ENCODE measurements around the gene XPNPEP3. TPM values are rescaled to one million over a fixed set of nuclear protein-coding genes. Genes with fewer than 3 reads are reported as not detected.
"Not testable (repeated sequence)": the region's sequence is repeated elsewhere in the genome, so short reads cannot be mapped to it uniquely, and the experiment has no call there.

XPNPEP3 gene
- total RNA-seq, 1 donor from 2014 or later: 16.1 TPM

DNA sequence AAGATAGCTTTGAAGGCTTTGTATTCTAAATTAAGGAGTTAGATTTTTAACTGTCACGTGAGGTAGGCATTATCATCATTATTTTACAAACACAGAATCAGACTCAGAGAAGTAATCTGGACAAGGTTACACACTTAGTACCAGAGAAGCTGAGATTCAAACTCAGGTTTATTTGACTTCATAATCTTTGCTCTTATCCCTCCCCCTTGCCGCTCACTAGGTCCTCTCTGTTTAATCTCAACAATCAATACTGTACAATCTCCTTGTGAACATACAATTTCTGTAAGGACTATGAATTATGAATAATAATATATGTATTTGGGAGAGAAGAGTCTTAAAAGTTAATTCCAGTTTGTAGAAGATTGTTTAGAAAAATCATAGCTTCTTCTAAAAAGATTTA lies 10.2 kb downstream of the XPNPEP3 start:
- Histone ChIP-seq H3K4me3 (ENCODE audit: low read depth, low read length) (no peak overlapping the region), H3K27me3 (ENCODE audit: control insufficient read depth, insufficient read depth, low read length) (no peaks in the 10 kb centered on the region), H3K36me3 (ENCODE audit: control insufficient read depth, insufficient read depth, low read length) (peaks cover under 1% of the 10 kb centered on the region)
- TF ChIP-seq, protein P1, sequence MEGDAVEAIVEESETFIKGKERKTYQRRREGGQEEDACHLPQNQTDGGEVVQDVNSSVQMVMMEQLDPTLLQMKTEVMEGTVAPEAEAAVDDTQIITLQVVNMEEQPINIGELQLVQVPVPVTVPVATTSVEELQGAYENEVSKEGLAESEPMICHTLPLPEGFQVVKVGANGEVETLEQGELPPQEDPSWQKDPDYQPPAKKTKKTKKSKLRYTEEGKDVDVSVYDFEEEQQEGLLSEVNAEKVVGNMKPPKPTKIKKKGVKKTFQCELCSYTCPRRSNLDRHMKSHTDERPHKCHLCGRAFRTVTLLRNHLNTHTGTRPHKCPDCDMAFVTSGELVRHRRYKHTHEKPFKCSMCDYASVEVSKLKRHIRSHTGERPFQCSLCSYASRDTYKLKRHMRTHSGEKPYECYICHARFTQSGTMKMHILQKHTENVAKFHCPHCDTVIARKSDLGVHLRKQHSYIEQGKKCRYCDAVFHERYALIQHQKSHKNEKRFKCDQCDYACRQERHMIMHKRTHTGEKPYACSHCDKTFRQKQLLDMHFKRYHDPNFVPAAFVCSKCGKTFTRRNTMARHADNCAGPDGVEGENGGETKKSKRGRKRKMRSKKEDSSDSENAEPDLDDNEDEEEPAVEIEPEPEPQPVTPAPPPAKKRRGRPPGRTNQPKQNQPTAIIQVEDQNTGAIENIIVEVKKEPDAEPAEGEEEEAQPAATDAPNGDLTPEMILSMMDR (IDR thresholded peaks at IDR 0.05; ENCODE audit: insufficient read depth, low read length, poor library complexity, severe bottlenecking): no peak
- DNase-seq (ENCODE audit: low read depth): no peak

DNA sequence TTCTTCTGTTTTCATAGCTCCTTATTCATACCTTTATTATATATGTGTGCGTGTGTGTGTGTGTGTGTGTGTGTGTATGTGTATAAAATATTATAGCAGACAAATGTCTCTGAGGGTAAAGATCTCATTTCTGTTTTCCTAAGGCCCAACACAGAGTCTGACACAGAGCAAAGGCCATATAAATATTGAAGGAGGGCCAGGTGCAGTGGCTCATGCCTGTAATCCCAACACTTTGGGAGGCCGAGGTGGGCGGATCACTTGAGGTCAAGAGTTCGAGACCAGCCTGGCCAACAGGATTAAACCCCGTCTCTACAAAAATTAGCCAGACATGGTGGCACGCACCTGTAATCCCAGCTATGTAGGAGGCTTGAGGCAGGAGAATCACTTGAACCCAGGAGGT lies 11.4 kb downstream of the XPNPEP3 start:
- DNase-seq (ENCODE audit: low read depth); H3K36me3 ChIP-seq (ENCODE audit: control insufficient read depth, insufficient read depth, low read length); H3K27me3 ChIP-seq (ENCODE audit: control insufficient read depth, insufficient read depth, low read length); H3K4me3 ChIP-seq (ENCODE audit: low read depth, low read length): not testable (repeated sequence)

DNA sequence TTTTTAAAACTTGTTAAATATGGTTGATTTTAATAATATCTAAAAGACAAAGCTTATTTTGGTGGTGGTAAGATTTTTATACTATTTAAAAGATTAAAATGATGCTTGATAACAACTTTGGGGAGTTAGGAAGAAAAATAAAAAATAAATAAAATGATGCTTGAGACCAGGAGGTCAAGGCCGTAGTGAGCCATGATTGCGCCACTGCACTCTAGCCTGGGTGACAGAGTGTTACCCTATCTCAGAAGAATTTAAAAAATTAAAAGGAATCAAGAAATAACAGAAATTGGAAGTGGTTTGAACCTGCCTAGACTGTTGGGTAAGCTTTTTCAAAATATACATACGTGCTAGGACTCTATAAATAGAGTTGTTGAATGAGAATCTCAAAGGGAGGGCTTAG lies 17.1 kb downstream of the XPNPEP3 start:
- Histone ChIP-seq H3K27me3 (ENCODE audit: control insufficient read depth, insufficient read depth, low read length) (no peaks in the 10 kb centered on the region), H3K36me3 (ENCODE audit: control insufficient read depth, insufficient read depth, low read length) (peaks cover 1% of the 10 kb centered on the region), H3K4me3 (ENCODE audit: low read depth, low read length) (no peak overlapping the region)
- DNase-seq (ENCODE audit: low read depth): no peak
- TF ChIP-seq, protein P1 (IDR thresholded peaks at IDR 0.05; ENCODE audit: insufficient read depth, low read length, poor library complexity, severe bottlenecking): no peak

DNA sequence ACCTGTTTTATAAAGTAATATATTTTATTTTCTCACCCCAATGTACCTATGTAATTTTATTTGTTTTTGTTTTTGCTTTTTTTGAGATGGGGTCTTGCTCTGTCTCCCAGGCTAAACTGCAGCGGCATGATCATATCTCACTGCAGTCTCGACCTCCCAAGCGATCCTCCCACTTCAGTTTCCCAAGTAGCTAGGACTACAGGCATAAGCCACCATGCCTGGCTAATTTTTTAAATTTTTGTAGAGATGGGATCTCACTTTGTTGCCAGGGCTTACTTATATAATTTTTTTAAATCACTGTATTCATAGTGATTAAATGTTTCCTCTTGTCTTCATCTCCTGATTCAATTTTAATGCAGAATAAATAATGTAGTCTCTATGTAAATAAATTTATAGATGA lies 18.2 kb downstream of the XPNPEP3 start:
- Histone ChIP-seq H3K4me3 (ENCODE audit: low read depth, low read length) (no peak overlapping the region), H3K36me3 (ENCODE audit: control insufficient read depth, insufficient read depth, low read length) (peaks cover 1% of the 10 kb centered on the region), H3K27me3 (ENCODE audit: control insufficient read depth, insufficient read depth, low read length) (no peaks in the 10 kb centered on the region)
- TF ChIP-seq, protein P1 (IDR thresholded peaks at IDR 0.05; ENCODE audit: insufficient read depth, low read length, poor library complexity, severe bottlenecking): no peak
- DNase-seq (ENCODE audit: low read depth): no peak

DNA sequence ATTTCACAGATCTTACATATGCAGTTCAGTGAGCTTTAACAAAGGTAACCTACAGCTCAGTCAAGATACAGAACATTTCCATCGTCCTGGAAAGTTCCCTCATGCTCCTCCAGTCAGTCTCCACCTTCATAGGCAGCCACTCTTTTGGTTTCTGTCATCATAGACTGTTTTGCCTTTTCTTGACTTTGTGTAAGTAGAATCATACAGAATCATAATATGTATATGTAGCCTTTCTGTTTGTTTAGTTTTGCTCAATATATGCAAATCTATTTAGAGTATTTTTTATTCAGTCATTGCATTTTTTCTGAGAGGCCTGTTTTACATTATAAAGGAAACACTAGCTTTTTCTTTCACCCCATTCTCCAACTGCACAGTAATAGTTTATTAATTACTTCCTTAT lies 20.0 kb downstream of the XPNPEP3 start:
- no peak for DNase-seq (ENCODE audit: low read depth)
- H3K36me3 ChIP-seq (ENCODE audit: control insufficient read depth, insufficient read depth, low read length): peaks cover 1% of the 10 kb centered on the region
- TF ChIP-seq, protein P1 (IDR thresholded peaks at IDR 0.05; ENCODE audit: insufficient read depth, low read length, poor library complexity, severe bottlenecking): no peak
- H3K4me3 ChIP-seq (ENCODE audit: low read depth, low read length): no peak overlapping the region
- no peaks in the 10 kb centered on the region for H3K27me3 ChIP-seq (ENCODE audit: control insufficient read depth, insufficient read depth, low read length)

DNA sequence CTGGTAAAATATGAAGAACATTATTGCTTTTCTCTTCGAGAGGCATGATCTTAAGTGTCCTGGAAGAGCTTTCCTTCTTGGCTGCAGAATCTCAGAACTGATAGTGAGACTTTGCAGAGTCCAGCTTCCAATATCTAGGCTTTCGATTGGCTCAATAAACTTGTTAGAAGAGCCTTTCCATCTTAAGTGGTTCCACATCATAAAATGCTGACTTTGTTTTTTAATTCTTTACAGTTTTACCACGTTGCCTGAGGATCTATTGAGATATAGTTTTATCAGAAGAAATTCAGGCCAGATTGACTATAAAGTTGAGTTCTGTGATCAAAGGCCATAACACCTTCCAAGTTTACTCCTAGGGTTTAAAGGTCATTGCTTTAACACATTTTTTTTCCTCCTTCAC lies 20.5 kb downstream of the XPNPEP3 start:
- TF ChIP-seq, protein P1 (IDR thresholded peaks at IDR 0.05; ENCODE audit: insufficient read depth, low read length, poor library complexity, severe bottlenecking): no peak
- no peaks in the 10 kb centered on the region for H3K27me3 ChIP-seq (ENCODE audit: control insufficient read depth, insufficient read depth, low read length)
- no peak for DNase-seq (ENCODE audit: low read depth)
- H3K36me3 ChIP-seq (ENCODE audit: control insufficient read depth, insufficient read depth, low read length): peaks cover 1% of the 10 kb centered on the region
- no peak overlapping the region for H3K4me3 ChIP-seq (ENCODE audit: low read depth, low read length)

Measured in kidney epithelial cell (primary cell).